NB4 (cell line): ENCODE measurements around the gene SMYD1.

Source experiments
- TF ChIP-seq, protein P1 (sequence below): IDR thresholded peaks from one replicate; pipeline ENCODE4 v1.5.1; 2012; ENCODE audit warnings: low read depth, low read length
- TF ChIP-seq, protein P2 (sequence below): IDR thresholded peaks from 2 replicates; pipeline ENCODE4 v1.6.1; 2011; ENCODE audit warnings: low read depth, low read length

DNA sequence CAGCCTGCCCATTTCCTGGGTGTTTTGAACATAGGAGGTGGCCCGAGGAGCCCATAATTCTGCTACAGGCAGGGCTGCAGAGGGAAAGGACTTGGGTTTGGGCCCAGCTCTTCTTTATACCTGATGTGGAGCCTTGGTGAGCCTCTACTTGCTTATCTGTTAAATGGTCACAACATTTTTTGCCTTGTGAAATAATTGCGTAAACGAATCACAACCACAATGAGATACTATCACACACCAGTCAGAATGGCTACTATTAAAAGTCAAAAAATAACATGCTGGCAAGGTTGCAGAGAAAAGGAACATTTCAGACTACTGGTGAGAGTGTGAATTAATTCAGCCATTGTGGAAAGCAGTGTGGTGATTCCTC lies 64.4 kb downstream of the SMYD1 start:
- TF ChIP-seq, protein P1, sequence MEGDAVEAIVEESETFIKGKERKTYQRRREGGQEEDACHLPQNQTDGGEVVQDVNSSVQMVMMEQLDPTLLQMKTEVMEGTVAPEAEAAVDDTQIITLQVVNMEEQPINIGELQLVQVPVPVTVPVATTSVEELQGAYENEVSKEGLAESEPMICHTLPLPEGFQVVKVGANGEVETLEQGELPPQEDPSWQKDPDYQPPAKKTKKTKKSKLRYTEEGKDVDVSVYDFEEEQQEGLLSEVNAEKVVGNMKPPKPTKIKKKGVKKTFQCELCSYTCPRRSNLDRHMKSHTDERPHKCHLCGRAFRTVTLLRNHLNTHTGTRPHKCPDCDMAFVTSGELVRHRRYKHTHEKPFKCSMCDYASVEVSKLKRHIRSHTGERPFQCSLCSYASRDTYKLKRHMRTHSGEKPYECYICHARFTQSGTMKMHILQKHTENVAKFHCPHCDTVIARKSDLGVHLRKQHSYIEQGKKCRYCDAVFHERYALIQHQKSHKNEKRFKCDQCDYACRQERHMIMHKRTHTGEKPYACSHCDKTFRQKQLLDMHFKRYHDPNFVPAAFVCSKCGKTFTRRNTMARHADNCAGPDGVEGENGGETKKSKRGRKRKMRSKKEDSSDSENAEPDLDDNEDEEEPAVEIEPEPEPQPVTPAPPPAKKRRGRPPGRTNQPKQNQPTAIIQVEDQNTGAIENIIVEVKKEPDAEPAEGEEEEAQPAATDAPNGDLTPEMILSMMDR: no peak
- TF ChIP-seq, protein P2, sequence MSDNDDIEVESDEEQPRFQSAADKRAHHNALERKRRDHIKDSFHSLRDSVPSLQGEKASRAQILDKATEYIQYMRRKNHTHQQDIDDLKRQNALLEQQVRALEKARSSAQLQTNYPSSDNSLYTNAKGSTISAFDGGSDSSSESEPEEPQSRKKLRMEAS: no peak
